Retinal pigment epithelial cell (primary cell): ENCODE data around the gene ITFG1.
"Not testable (repeated sequence)": the region's sequence is repeated elsewhere in the genome, so short reads cannot be mapped to it uniquely, and the experiment has no call there.

Experiments
- DNase-seq: peaks from one replicate; pipeline ENCODE4 v3.0.0-alpha.2; 2010; ENCODE audit warnings: low read depth
- H3K4me3 ChIP-seq: 2 replicates; pipeline ENCODE4 v1.5.1; 2011; ENCODE audit warnings: mild to moderate bottlenecking, low read length, control low read depth, moderate library complexity
- TF ChIP-seq, protein P1 (sequence below): conservative IDR thresholded peaks from 2 replicates; pipeline ENCODE4 v1.5.1; 2011; ENCODE audit warnings: low read depth, low read length, control low read depth, inconsistent platforms

ITFG1 gene

DNA sequence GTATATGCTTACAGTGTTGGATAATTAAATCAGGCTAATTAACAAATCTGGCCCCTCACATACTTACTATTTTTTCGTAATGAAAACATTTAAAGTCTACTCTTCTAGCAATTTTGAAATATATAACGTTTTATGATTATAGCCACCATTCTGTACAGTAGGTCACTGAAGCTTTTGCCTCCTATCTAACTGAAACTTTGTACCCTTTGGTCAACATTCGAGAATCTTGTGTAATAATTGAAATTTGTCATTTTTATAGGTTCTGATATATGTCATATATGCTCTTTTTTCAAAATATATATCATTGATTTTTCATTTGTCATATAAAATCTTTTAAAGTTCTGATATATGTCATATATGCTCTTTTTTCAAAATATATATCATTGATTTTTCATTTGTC is 12.9 kb upstream of the ITFG1 start:
- H3K4me3 ChIP-seq = no peak overlapping the region
- DNase-seq = no peak
- TF ChIP-seq, protein P1, sequence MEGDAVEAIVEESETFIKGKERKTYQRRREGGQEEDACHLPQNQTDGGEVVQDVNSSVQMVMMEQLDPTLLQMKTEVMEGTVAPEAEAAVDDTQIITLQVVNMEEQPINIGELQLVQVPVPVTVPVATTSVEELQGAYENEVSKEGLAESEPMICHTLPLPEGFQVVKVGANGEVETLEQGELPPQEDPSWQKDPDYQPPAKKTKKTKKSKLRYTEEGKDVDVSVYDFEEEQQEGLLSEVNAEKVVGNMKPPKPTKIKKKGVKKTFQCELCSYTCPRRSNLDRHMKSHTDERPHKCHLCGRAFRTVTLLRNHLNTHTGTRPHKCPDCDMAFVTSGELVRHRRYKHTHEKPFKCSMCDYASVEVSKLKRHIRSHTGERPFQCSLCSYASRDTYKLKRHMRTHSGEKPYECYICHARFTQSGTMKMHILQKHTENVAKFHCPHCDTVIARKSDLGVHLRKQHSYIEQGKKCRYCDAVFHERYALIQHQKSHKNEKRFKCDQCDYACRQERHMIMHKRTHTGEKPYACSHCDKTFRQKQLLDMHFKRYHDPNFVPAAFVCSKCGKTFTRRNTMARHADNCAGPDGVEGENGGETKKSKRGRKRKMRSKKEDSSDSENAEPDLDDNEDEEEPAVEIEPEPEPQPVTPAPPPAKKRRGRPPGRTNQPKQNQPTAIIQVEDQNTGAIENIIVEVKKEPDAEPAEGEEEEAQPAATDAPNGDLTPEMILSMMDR = no peak

DNA sequence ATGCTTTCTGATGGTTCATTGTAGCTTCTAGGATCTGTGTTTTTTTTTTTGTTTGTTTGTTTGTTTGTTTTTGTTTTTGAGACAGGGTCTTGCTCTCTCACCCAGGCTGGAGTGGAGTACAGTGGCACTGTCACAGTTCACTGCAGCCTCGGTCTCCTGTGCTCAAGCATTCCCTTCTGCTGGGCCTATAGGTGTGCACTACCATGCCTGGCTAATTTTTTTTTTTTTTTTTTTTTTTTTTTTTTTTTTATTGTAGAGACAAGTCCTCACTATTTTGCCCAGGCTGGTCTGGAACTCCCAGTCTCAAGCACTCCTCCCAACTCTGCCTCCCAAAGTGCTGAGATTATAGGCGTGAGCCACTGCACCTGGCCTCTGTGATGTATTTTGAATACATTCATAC is 12.1 kb upstream of the ITFG1 start:
- not testable (repeated sequence) for H3K4me3 ChIP-seq, DNase-seq

DNA sequence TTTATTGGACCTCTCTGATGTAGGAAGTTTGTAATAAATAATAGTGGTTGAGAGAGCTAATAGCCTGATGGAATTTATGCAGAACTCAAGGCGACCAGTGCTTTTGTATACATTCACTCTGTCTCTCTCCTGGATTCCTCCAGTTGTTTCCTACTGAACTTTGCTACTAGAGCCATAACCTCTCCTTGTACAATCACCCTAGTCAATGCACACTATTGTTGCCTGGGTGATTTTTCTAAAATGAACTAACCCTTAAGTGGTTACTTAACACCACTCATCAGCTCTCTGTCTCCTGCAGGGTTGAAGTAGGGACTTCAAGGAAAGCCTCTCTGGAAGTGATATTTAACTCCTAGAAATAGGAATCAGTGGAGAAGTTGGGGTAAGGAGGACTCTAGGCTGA is 9.9 kb upstream of the ITFG1 start:
- TF ChIP-seq, protein P1 = no peak
- DNase-seq = no peak
- no peak overlapping the region for H3K4me3 ChIP-seq

DNA sequence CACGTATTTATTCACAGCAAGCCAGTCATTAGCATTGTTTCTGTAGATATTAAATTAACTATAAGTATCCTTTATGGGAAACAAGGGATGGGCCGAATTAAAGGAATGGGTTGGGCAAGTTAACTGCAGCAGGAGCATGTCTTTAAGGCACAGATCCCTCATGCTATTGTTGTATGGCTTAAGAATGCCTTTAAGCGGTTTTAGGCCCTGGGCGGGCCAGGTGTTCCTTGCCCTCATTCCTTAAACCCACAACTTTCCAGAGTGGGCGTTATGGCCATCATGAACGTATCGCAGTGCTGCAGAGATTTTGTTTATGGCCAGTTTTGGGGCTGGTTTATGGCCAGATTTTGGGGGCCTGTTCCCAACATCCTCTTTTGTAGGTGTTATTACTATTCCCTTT is 9.3 kb upstream of the ITFG1 start:
- H3K4me3 ChIP-seq = no peak overlapping the region
- TF ChIP-seq, protein P1 = no peak
- DNase-seq = no peak

DNA sequence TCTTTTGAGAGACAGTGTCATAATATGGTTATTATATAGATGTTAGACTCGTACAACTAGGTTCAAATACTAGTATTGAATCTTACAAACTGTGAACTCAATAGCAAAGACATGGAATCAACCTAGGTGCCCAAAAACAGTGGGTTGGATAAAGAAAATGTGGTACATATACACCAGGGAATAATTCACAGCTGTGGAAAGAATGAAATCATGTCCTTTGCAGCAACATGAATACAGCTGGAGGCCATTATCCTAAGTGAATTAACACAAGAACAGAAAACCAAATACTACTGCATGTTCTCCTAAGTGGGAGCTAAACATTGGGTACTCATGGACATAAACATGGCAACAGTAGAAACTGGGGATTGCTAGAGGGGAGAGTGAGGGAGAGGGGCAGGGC is 8.4 kb upstream of the ITFG1 start:
- no peak overlapping the region for H3K4me3 ChIP-seq
- TF ChIP-seq, protein P1 = no peak
- no peak for DNase-seq

DNA sequence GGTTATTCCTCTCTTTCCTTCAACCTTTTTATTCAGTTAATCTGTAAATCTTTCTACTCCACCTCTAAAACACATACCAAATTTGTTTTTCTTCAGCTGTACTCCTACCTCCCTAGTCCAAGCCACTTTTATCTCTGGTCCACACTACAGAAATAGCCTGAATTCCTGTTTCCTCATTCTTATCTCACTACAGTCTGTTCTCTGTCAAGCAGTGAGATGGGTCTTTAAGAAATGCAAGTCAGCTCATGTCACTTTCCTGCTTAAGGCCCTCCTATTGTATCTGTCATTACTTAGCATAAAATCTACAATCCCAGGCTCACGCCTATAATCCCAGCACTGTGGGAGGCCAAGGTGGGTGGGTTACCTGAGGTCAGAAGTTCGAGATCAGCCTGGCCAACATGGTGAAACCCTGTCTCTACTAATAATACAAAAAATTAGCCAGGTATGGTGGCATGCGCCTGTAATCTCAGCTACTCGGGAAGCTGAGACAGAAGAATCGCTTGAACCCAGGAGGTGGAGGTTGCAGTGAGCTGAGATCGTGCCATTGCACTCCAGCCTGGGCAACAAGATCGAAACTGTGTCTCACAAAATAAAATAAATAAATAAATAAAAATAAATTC is 7.3 kb upstream of the ITFG1 start:
- not testable (repeated sequence) for DNase-seq

DNA sequence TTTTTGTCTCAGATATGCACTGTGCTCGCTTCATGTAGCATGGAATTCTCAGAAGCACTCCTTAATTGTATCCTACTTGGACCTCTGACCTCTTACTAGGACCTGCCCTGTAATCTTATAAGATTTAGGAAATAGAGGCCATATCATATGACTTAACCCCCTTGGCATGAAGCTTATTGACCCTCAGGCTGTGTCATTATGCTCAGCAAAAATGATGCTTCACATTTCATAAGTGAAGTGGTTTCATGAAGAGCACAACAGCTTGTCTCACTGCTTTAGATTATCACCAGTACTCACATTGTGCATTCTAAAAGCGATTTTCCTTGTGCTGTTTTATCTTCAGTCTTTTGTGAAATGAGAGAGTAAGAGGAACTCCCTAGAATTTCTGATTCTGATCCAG is 6.6 kb upstream of the ITFG1 start:
- TF ChIP-seq, protein P1 = no peak
- H3K4me3 ChIP-seq = no peak overlapping the region

More for the DNA sequence above, 7.3 kb upstream of the ITFG1 start:
- H3K4me3 ChIP-seq = not testable (repeated sequence)

DNA sequence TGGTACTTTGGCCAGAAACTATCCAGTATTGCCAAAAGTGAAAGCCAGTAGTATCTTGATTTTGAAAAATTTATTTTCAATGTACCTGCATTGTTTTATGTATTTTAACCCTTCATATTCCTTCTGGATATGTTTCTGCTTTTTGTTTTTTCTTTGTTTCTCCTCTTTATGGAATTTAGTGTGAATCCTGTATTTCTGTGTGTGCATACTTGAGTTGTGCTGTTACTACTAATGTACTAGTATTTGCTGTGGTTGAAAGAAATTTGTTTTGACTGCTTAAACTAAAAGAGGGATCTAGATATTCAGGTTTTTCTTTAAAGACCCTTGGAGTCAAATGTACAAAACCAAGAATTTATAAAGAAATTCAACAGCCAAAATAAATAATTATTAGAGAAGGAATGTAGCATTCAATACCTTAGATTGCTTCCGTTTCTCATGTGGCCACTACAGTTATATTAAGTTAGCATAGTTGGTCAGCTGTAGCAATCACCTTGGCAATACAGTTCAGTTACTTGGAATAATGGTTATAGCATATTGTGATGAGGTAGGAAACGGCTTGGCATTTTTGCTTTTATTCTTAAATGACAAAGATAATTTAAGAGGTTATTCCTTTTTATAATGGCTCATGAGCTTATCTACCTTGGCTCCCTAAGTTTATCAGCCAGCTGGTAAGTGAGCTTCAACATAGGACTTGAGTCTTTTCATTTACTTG is 5.2 kb upstream of the ITFG1 start:
- DNase-seq = no peak
- no peak overlapping the region for H3K4me3 ChIP-seq
- TF ChIP-seq, protein P1 = no peak

More for the DNA sequence above, 6.6 kb upstream of the ITFG1 start:
- DNase-seq = no peak
